ENCODE measurements around the gene SNED1.

The SNED1 gene

DNA sequence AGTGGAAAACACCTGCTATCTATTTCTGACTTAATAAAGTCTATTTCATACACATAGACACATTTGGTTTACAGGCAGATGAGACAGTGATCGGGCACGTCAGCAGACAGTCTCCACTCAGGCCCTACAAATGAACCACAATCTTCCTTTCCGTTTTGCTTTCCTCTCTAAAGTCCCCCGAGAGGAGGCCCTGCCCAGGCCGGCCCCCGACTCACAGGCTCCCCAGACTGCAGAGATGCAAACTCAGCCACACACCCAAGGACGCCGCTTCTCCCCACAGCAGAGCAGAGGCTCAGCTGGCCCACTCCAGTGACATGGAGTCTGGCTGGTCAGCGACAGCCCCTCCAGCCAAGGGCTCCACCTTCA is 113.0 kb downstream of the SNED1 start:
- Histone ChIP-seq H3K4me1 (ENCODE audit: low read depth, poor library complexity, severe bottlenecking) (no peaks in the 10 kb centered on the region), H3K27ac (no peak overlapping the region), H3K79me2 (ENCODE audit: insufficient read depth, low read depth) (no peaks in the 10 kb centered on the region), H3K27me3 (ENCODE audit: insufficient read depth, low read depth) (no peaks in the 10 kb centered on the region), H3K4me2 (no peak overlapping the region), H3K9ac (no peak overlapping the region), H4K20me1 (ENCODE audit: insufficient read depth) (no peaks in the 10 kb centered on the region), H3K4me3 (IDR thresholded peaks at IDR 0.05; ENCODE audit: insufficient read depth, low read depth, low read length) (no peak overlapping the region), H2AFZ (ENCODE audit: low read depth) (no peak overlapping the region), H3K36me3 (ENCODE audit: insufficient read depth) (no peaks in the 10 kb centered on the region; the same call in 1 of the 2 replicates)
- TF ChIP-seq, protein P1, sequence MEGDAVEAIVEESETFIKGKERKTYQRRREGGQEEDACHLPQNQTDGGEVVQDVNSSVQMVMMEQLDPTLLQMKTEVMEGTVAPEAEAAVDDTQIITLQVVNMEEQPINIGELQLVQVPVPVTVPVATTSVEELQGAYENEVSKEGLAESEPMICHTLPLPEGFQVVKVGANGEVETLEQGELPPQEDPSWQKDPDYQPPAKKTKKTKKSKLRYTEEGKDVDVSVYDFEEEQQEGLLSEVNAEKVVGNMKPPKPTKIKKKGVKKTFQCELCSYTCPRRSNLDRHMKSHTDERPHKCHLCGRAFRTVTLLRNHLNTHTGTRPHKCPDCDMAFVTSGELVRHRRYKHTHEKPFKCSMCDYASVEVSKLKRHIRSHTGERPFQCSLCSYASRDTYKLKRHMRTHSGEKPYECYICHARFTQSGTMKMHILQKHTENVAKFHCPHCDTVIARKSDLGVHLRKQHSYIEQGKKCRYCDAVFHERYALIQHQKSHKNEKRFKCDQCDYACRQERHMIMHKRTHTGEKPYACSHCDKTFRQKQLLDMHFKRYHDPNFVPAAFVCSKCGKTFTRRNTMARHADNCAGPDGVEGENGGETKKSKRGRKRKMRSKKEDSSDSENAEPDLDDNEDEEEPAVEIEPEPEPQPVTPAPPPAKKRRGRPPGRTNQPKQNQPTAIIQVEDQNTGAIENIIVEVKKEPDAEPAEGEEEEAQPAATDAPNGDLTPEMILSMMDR (conservative IDR thresholded peaks at IDR 0.05; ENCODE audit: low read depth, low read length): no peak

DNA sequence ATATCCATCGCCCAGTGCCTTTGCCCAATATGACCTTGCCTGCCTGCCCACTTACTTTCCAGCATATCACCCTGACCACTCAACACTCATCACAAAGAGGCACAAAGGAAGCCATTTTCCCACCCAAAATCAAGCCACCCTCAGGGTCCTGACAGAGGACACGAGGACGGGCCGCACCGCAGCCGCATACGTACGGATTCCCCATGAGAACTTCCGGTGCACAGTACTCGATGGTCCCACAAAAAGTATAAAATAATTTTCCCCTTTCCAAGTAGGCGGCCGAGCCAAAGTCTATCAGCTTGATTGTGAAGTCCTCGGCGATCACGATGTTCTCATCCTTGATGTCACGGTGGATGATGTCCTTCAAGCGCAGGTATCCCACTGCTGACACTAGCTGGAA is 113.6 kb downstream of the SNED1 start:
- H2AFZ ChIP-seq (ENCODE audit: low read depth): no peak overlapping the region
- no peak overlapping the region for H3K4me3 ChIP-seq (IDR thresholded peaks at IDR 0.05; ENCODE audit: insufficient read depth, low read depth, low read length)
- H3K27ac ChIP-seq: no peak overlapping the region
- TF ChIP-seq, protein P1 (conservative IDR thresholded peaks at IDR 0.05; ENCODE audit: low read depth, low read length): no peak
- H4K20me1 ChIP-seq (ENCODE audit: insufficient read depth): no peaks in the 10 kb centered on the region
- H3K27me3 ChIP-seq (ENCODE audit: insufficient read depth, low read depth): no peaks in the 10 kb centered on the region
- H3K4me2 ChIP-seq: no peak overlapping the region
- no peak overlapping the region for H3K9ac ChIP-seq
- no peaks in the 10 kb centered on the region for H3K4me1 ChIP-seq (ENCODE audit: low read depth, poor library complexity, severe bottlenecking)
- no peaks in the 10 kb centered on the region; the same call in 1 of the 2 replicates for H3K36me3 ChIP-seq (ENCODE audit: insufficient read depth)
- H3K79me2 ChIP-seq (ENCODE audit: insufficient read depth, low read depth): no peaks in the 10 kb centered on the region

DNA sequence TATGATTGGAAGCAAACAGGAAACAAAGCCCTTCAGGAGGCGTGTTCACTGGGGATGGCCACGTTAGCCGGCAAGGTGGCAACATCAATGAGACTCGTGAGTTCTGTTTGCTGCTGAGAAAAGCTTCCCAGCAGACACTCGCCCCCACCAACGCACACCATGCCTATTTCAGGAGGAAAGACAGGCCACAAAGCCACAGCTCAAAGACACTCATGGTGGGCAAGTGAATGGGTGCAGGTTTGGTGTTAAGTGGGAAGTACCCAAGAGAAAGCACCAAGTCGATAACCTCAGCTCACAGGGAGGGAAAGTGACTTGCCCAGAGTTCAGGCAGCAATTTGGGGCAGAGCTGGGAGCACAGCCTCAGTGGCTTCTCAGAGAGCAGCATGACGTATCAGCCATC is 114.2 kb downstream of the SNED1 start:
- no peaks in the 10 kb centered on the region for H4K20me1 ChIP-seq (ENCODE audit: insufficient read depth)
- no peaks in the 10 kb centered on the region for H3K4me1 ChIP-seq (ENCODE audit: low read depth, poor library complexity, severe bottlenecking)
- no peak overlapping the region for H2AFZ ChIP-seq (ENCODE audit: low read depth)
- H3K9ac ChIP-seq: no peak overlapping the region
- H3K27ac ChIP-seq: no peak overlapping the region
- H3K79me2 ChIP-seq (ENCODE audit: insufficient read depth, low read depth): no peaks in the 10 kb centered on the region
- H3K4me2 ChIP-seq: no peak overlapping the region
- H3K27me3 ChIP-seq (ENCODE audit: insufficient read depth, low read depth): no peaks in the 10 kb centered on the region
- TF ChIP-seq, protein P1 (conservative IDR thresholded peaks at IDR 0.05; ENCODE audit: low read depth, low read length): no peak
- H3K36me3 ChIP-seq (ENCODE audit: insufficient read depth): no peaks in the 10 kb centered on the region; the same call in 1 of the 2 replicates
- no peak overlapping the region for H3K4me3 ChIP-seq (IDR thresholded peaks at IDR 0.05; ENCODE audit: insufficient read depth, low read depth, low read length)

DNA sequence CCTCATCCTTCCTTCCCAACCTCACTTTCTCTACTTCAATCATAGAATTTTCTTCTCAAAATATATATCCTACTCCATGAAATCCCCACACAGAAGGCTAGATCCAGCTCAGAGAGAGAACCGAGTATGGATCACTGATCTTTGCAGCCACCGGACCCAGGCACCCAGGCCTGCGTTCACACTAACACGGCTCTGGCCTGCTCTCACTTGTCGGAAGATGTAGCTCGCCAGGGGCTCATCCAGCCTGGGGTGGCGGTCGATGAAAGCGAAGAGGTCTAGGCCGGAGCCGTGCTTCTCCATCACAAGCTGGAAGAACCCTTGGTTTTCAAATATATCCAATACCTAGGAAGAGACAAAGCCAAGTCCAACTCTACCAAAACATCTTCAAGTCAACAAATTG is 116.4 kb downstream of the SNED1 start:
- no peak overlapping the region for H2AFZ ChIP-seq (ENCODE audit: low read depth)
- no peak overlapping the region for H3K27ac ChIP-seq
- no peaks in the 10 kb centered on the region for H3K4me1 ChIP-seq (ENCODE audit: low read depth, poor library complexity, severe bottlenecking)
- no peak overlapping the region for H3K9ac ChIP-seq
- H4K20me1 ChIP-seq (ENCODE audit: insufficient read depth): no peaks in the 10 kb centered on the region
- H3K4me2 ChIP-seq: no peak overlapping the region
- no peaks in the 10 kb centered on the region for H3K27me3 ChIP-seq (ENCODE audit: insufficient read depth, low read depth)
- no peaks in the 10 kb centered on the region for H3K79me2 ChIP-seq (ENCODE audit: insufficient read depth, low read depth)
- no peak overlapping the region for H3K4me3 ChIP-seq (IDR thresholded peaks at IDR 0.05; ENCODE audit: insufficient read depth, low read depth, low read length)
- H3K36me3 ChIP-seq (ENCODE audit: insufficient read depth): no peaks in the 10 kb centered on the region; the same call in 1 of the 2 replicates
- TF ChIP-seq, protein P1 (conservative IDR thresholded peaks at IDR 0.05; ENCODE audit: low read depth, low read length): no peak
